GM12878 (cell line): ENCODE data around the gene PALLD. TPM values are rescaled to one million over a fixed set of nuclear protein-coding genes. Genes with fewer than 3 reads are reported as not detected.

ENCODE experiments used
- ATAC-seq: fragments of 200-7000 bp; cut with Tn5 transposase; 3 replicates; pipeline ENCODE4 v1.9.1; 2020; ENCODE audit warnings: mild to moderate bottlenecking, moderate library complexity
- BruUV-seq: library from RNA; stranded (reverse); fragments of 400-500 nt; replicated peaks from 2 replicates; lab custom pipeline; 2021; lab: Mats Ljungman, UMichigan
- CTCF ChIA-PET: fragments of 300-600 bp; sonication (Branson Sonifier 250); formaldehyde crosslinking; extraction: SDS; loops from one replicate; lab custom pipeline; 2021; ENCODE audit warnings: inconsistent platforms; lab: Yijun Ruan, JAX
- POLR2A ChIA-PET: fragments of 350-600 bp; formaldehyde crosslinking; extraction: SDS; loops from one replicate; lab custom pipeline; 2021; ENCODE audit warnings: inconsistent platforms; lab: Charles Lee
- RAD21 ChIA-PET: fragments of 300-600 bp; sonication (Branson Sonifier 250); formaldehyde crosslinking; loops from one replicate; lab custom pipeline; 2023; ENCODE audit warnings: antibody characterized with exemption; ENCODE audit not compliant: unreplicated experiment; lab: Charles Lee
- SMC1A ChIA-PET: fragments of 300-600 bp; sonication (Branson Sonifier 250); formaldehyde crosslinking; loops from one replicate; lab custom pipeline; 2023; ENCODE audit not compliant: unreplicated experiment, uncharacterized antibody; lab: Charles Lee
- DNase-seq: peaks from one replicate; pipeline ENCODE4 v3.0.0-alpha.2; 2011; ENCODE audit warnings: low read depth, low spot score
- FAIRE-seq: peaks from 3 replicates; lab custom pipeline; 2011; peaks lifted over from hg19 to GRCh38; lab: Jason Lieb, UNC
- H2AFZ ChIP-seq: 2 replicates; pipeline ENCODE4 v1.6.0; 2011; ENCODE audit warnings: low read depth, low read length, control low read depth; ENCODE audit not compliant: control insufficient read depth
- H3K27ac ChIP-seq: 2 replicates; pipeline ENCODE4 v1.5.1; 2011; ENCODE audit warnings: control low read depth; ENCODE audit not compliant: control insufficient read depth, insufficient read depth
- H3K27me3 ChIP-seq, 2 experiments: replicated peaks in 1 of 2; 2 replicates each; pipeline versions ENCODE4 v1.6.0 to v1.6.1; 2011; ENCODE audit warnings: low read length in 1 of 2; ENCODE audit not compliant: control insufficient read depth in 2 of 2, insufficient read depth in 2 of 2
- H3K36me3 ChIP-seq, 2 experiments: 2 replicates each; pipeline ENCODE4 v1.5.1; 2011; ENCODE audit warnings: low read length in 1 of 2; ENCODE audit not compliant: control insufficient read depth in 2 of 2, insufficient read depth in 2 of 2
- H3K4me1 ChIP-seq: 2 replicates; pipeline ENCODE4 v1.6.1; 2011; ENCODE audit warnings: mild to moderate bottlenecking, low read length, moderate library complexity, mixed read lengths; ENCODE audit not compliant: control insufficient read depth, insufficient read depth
- H3K4me2 ChIP-seq: 2 replicates; pipeline ENCODE4 v1.6.0; 2011; ENCODE audit warnings: control low read depth; ENCODE audit not compliant: control insufficient read depth, insufficient read depth
- H3K4me3 ChIP-seq: fragments of 200-600 bp; sonication (generic); 2 replicates; pipeline ENCODE4 v1.5.1; 2016
- H3K79me2 ChIP-seq: 2 replicates; pipeline ENCODE4 v1.6.0; 2011; ENCODE audit warnings: low read length; ENCODE audit not compliant: control insufficient read depth, insufficient read depth
- H3K9ac ChIP-seq: 2 replicates; pipeline ENCODE4 v1.8.0; 2011; ENCODE audit warnings: low read length, control low read depth, mixed read lengths; ENCODE audit not compliant: control insufficient read depth, insufficient read depth
- H3K9me3 ChIP-seq: replicated peaks from 3 replicates; pipeline ENCODE4 v1.5.1; 2011; ENCODE audit warnings: mild to moderate bottlenecking, low read length; ENCODE audit not compliant: control insufficient read depth, insufficient read depth
- H4K20me1 ChIP-seq: 2 replicates; pipeline ENCODE4 v1.6.0; 2011; ENCODE audit not compliant: control insufficient read depth, insufficient read depth
- CTCF ChIP-seq, 3 experiments: IDR thresholded peaks in 2 of 3; conservative IDR thresholded peaks in 1 of 3; 2 replicates each; pipeline ENCODE4 v1.5.1; 2011; ENCODE audit warnings: low read depth in 3 of 3, low read length in 3 of 3, mild to moderate bottlenecking in 3 of 3, control low read depth in 2 of 3, moderate library complexity in 2 of 3, inconsistent platforms in 1 of 3, mixed read lengths in 1 of 3; ENCODE audit not compliant: control insufficient read depth in 2 of 3, insufficient read depth in 1 of 3; ENCODE audit errors: extremely low read depth in 1 of 3
- GATAD2B ChIP-seq: fragments of 450-650 bp; conservative IDR thresholded peaks from 2 replicates; pipeline ENCODE4 v1.6.1; 2017; ENCODE audit warnings: low read depth, mild to moderate bottlenecking, moderate library complexity
- RAD21 ChIP-seq: IDR thresholded peaks from 2 replicates; pipeline ENCODE4 v1.6.1; 2011; ENCODE audit warnings: mild to moderate bottlenecking, low read depth, low read length, moderate library complexity; ENCODE audit not compliant: insufficient read depth
- YBX1 ChIP-seq: fragments of 450-650 bp; IDR thresholded peaks from 2 replicates; pipeline ENCODE4 v1.6.1; 2016; ENCODE audit warnings: antibody characterized with exemption
- WGBS: methylation state at CpG from one replicate; pipeline ENCODE4 v1.1.6; 2016; ENCODE audit warnings: low lambda C conversion rate; ENCODE audit not compliant: insufficient replicate concordance, insufficient coverage; ENCODE audit errors: missing lambda C conversion rate; 5-methylcytosine and 5-hydroxymethylcytosine counted together
- in situ Hi-C: fragments of 300-500 bp; cut with MboI; formaldehyde crosslinking; loops from 9 replicates; pipeline ENCODE4 v1.14.3; 2018; ENCODE audit warnings: mixed read lengths
- intact Hi-C: fragments of 100-400 bp; cut with micrococcal nuclease; formaldehyde crosslinking; loops from one replicate; pipeline ENCODE4 v1.14.2; 2022; ENCODE audit not compliant: unreplicated experiment
- polyA plus RNA-seq, 11 experiments: library from polyadenylated mRNA; depleted of rRNA in 4 of 11; unstranded in 6 of 11; stranded (reverse) in 5 of 11; fragments of >200 nt; fragmentation: Nextera tagmentation in 4 of 11; fragmentation: Illumina TruSeq in 1 of 11; extraction: Ambion mirVana in 4 of 11; extraction: Trizol in 1 of 11; gene quantifications; 1 replicate in 1 of 11; 2 replicates in 10 of 11; pipeline versions ENCODE4 v1.2.1 to v1.2.3, GENCODE V29; 2011 to 2016; ENCODE audit warnings: inconsistent platforms in 2 of 11, missing spikeins in 2 of 11, low read depth in 1 of 11
- total RNA-seq, 4 experiments: library from RNA; depleted of rRNA in 3 of 4; stranded (reverse); fragments of >200 nt in 3 of 4; fragmentation: Illumina TruSeq in 1 of 4; extraction: Trizol in 1 of 4; gene quantifications; 2 replicates each; pipeline versions ENCODE4 v1.2.1 to v1.2.3, GENCODE V29; 2013 to 2021

PALLD gene
- total and polyA plus RNA-seq, 10 of the 15 experiments (the other 5 are each of a cell fraction or from before 2014, with no cell fraction given): 1.0 to 7.7 (median 1.7) TPM

GRCh38 chr4:168514249-168514852 lies 17.5 kb downstream of the PALLD start:
- FAIRE-seq: peak; percentile 13
- Histone ChIP-seq H4K20me1 (no peaks in the 10 kb centered on the region), H3K36me3 (no peaks in the 10 kb centered on the region), H3K79me2 (no peaks in the 10 kb centered on the region), H3K9me3 (no peaks in the 10 kb centered on the region), H2AFZ (no peak overlapping the region), H3K9ac (no peak overlapping the region), H3K27me3 (no peaks in the 10 kb centered on the region), H3K4me3 (no peak overlapping the region), H3K27ac (no peak overlapping the region), H3K4me2 (no peak overlapping the region), H3K4me1 (no peaks in the 10 kb centered on the region)
- ChIA-PET SMC1A (interaction anchor here (0.7 to 3.2 kb wide), 9 partner anchors 11 to 407 kb away, joined by 3 to 18 read pairs (median 3); no protein-coding TSS in a partner anchor), RAD21 (interaction anchor here (0.7 to 2.1 kb wide), 8 partner anchors 8 to 979 kb away, joined by 3 to 12 read pairs (median 4); no protein-coding TSS in a partner anchor), CTCF (interaction anchor here (0.8 to 5.8 kb wide), 14 partner anchors 8 to 492 kb away, joined by 3 to 51 read pairs (median 3); no protein-coding TSS in a partner anchor), POLR2A (no interaction called here)
- WGBS: 0% methylated on average over 3 of the region's 3 CpGs
- no peak for TF ChIP-seq YBX1
- TF ChIP-seq CTCF (IDR thresholded peaks at IDR 0.05 in 2 of 3, conservative IDR thresholded peaks at IDR 0.05 in 1 of 3; ENCODE audit: control insufficient read depth in 2 of 3, extremely low read depth in 1 of 3, insufficient read depth in 1 of 3, low read depth in 3 of 3, low read length in 3 of 3): peak in 2 of 3 experiments; percentile 20 to 26; a peak in 2 of 6 replicates
- no peak for TF ChIP-seq GATAD2B
- TF ChIP-seq RAD21: 0 out of 2 replicates have a peak, but pooled peaks have one; percentile 13
- 0 out of 3 replicates have a peak, but pooled peaks have one; percentile 20 for ATAC-seq
- no peak for DNase-seq
- BruUV-seq: no TSS peak
- intact Hi-C loops: loop anchor here (2.0 to 5.0 kb wide), 2 partner anchors 402 to 493 kb away; no protein-coding TSS in a partner anchor
- in situ Hi-C loops: loop anchor here (5.0 kb wide), 1 partner anchor 403 kb away; no protein-coding TSS in a partner anchor
